WTC11 (cell line): Measurements from ENCODE around the gene ENTR1. TPM values are rescaled to one million over a fixed set of nuclear protein-coding genes. Genes with fewer than 3 reads are reported as not detected.
A peak's percentile ranks its signal among the peaks of the same experiment; 100 is the strongest.

ENCODE experiments used
- ATAC-seq: fragments of 200-7000 bp; cut with Tn5 transposase; 2 replicates; pipeline ENCODE4 v1.10.0; 2021; ENCODE audit warnings: mild to moderate bottlenecking, moderate library complexity
- CTCF ChIA-PET: fragments of 300-600 bp; sonication (Branson Sonifier 250); formaldehyde crosslinking; loops from one replicate; lab custom pipeline; 2021; ENCODE audit warnings: antibody characterized with exemption; lab: Charles Lee
- POLR2A ChIA-PET: fragments of 350-600 bp; sonication (Branson Sonifier 250); formaldehyde crosslinking; loops from one replicate; lab custom pipeline; 2021; ENCODE audit warnings: antibody characterized with exemption; lab: Charles Lee
- DNase-seq: peaks from one replicate; pipeline ENCODE4 v3.0.0; 2021; ENCODE audit warnings: low spot score
- H3K27ac Mint-ChIP-seq: 2 replicates; pipeline ENCODE4 v1.8.0; 2021; ENCODE audit warnings: mixed read lengths
- H3K27me3 Mint-ChIP-seq: 2 replicates; pipeline ENCODE4 v1.8.0; 2021; ENCODE audit warnings: low read depth, mild to moderate bottlenecking, moderate library complexity, mixed read lengths
- H3K36me3 Mint-ChIP-seq: 2 replicates; pipeline ENCODE4 v1.8.0; 2021; ENCODE audit warnings: mixed read lengths
- H3K4me1 Mint-ChIP-seq: 2 replicates; pipeline ENCODE4 v1.8.0; 2022; ENCODE audit warnings: mixed read lengths
- H3K4me3 Mint-ChIP-seq: 2 replicates; pipeline ENCODE4 v1.8.0; 2021; ENCODE audit warnings: mild to moderate bottlenecking, moderate library complexity, mixed read lengths
- H3K9me3 Mint-ChIP-seq: 2 replicates; pipeline ENCODE4 v1.8.0; 2021; ENCODE audit warnings: mixed read lengths
- ATF1 ChIP-seq: sonication (generic); formaldehyde crosslinking; IDR thresholded peaks from 2 replicates; pipeline ENCODE4 v1.8.1; 2023; ENCODE audit warnings: mild to moderate bottlenecking, moderate library complexity, missing genetic modification reagents
- ATF6 ChIP-seq: sonication (generic); formaldehyde crosslinking; IDR thresholded peaks from 2 replicates; pipeline ENCODE4 v1.8.1; 2023; ENCODE audit warnings: mild to moderate bottlenecking, missing genetic modification reagents
- CBFB ChIP-seq: sonication (generic); formaldehyde crosslinking; IDR thresholded peaks from 2 replicates; pipeline ENCODE4 v1.8.1; 2022; ENCODE audit warnings: mild to moderate bottlenecking, low read depth, missing genetic modification reagents
- CDX4 ChIP-seq: fragments of 250-450 bp; sonication (Bioruptor Pico); IDR thresholded peaks from 2 replicates; pipeline ENCODE4 v1.9.0; 2021; ENCODE audit warnings: moderate library complexity, mild to moderate bottlenecking, inconsistent platforms, borderline replicate concordance
- CREB1 ChIP-seq: sonication (generic); formaldehyde crosslinking; IDR thresholded peaks from 2 replicates; pipeline ENCODE4 v1.8.0; 2023; ENCODE audit warnings: mild to moderate bottlenecking, missing genetic modification reagents
- CREM ChIP-seq: sonication (generic); formaldehyde crosslinking; IDR thresholded peaks from 2 replicates; pipeline ENCODE4 v1.8.1; 2022; ENCODE audit warnings: mild to moderate bottlenecking, missing genetic modification reagents, moderate library complexity
- ELF4 ChIP-seq: sonication (generic); formaldehyde crosslinking; IDR thresholded peaks from 2 replicates; pipeline ENCODE4 v1.8.1; 2022; ENCODE audit warnings: low read depth, mild to moderate bottlenecking, moderate library complexity, missing genetic modification reagents
- ERG ChIP-seq: fragments of 250-450 bp; sonication (Bioruptor Pico); IDR thresholded peaks from 2 replicates; pipeline ENCODE4 v1.8.0; 2021; ENCODE audit warnings: mild to moderate bottlenecking
- ETV6 ChIP-seq: sonication (generic); formaldehyde crosslinking; IDR thresholded peaks from 2 replicates; pipeline ENCODE4 v1.8.1; 2022; ENCODE audit warnings: mild to moderate bottlenecking, missing genetic modification reagents
- FOXJ3 ChIP-seq: sonication (generic); formaldehyde crosslinking; IDR thresholded peaks from 2 replicates; pipeline ENCODE4 v1.9.0; 2021; ENCODE audit warnings: missing genetic modification reagents, mild to moderate bottlenecking, borderline replicate concordance
- IRF2 ChIP-seq: sonication (generic); formaldehyde crosslinking; IDR thresholded peaks from 2 replicates; pipeline ENCODE4 v1.8.0; 2022; ENCODE audit warnings: low read depth, missing genetic modification reagents, borderline replicate concordance
- KAT7 ChIP-seq: sonication (generic); formaldehyde crosslinking; IDR thresholded peaks from 2 replicates; pipeline ENCODE4 v1.8.1; 2023; ENCODE audit warnings: missing genetic modification reagents, mild to moderate bottlenecking, borderline replicate concordance
- MXD4 ChIP-seq: fragments of 250-450 bp; sonication (Bioruptor Pico); IDR thresholded peaks from 2 replicates; pipeline ENCODE4 v1.8.0; 2021; ENCODE audit warnings: mild to moderate bottlenecking, moderate library complexity, borderline replicate concordance
- MYBL2 ChIP-seq: sonication (generic); formaldehyde crosslinking; IDR thresholded peaks from 2 replicates; pipeline ENCODE4 v1.8.1; 2023; ENCODE audit warnings: mild to moderate bottlenecking, moderate library complexity, missing genetic modification reagents
- PREB ChIP-seq: sonication (generic); formaldehyde crosslinking; IDR thresholded peaks from 2 replicates; pipeline ENCODE4 v1.8.1; 2022; ENCODE audit warnings: mild to moderate bottlenecking, missing genetic modification reagents, moderate library complexity, borderline replicate concordance
- PRRX2 ChIP-seq: fragments of 250-450 bp; sonication (Bioruptor Pico); IDR thresholded peaks from 2 replicates; pipeline ENCODE4 v1.8.0; 2021; ENCODE audit warnings: mild to moderate bottlenecking
- RELA ChIP-seq: sonication (generic); formaldehyde crosslinking; IDR thresholded peaks from 2 replicates; pipeline ENCODE4 v1.8.1; 2022; ENCODE audit warnings: missing genetic modification reagents, mild to moderate bottlenecking, borderline replicate concordance
- SMAD4 ChIP-seq: sonication (generic); formaldehyde crosslinking; IDR thresholded peaks from 2 replicates; pipeline ENCODE4 v1.8.0; 2022; ENCODE audit warnings: mild to moderate bottlenecking, missing genetic modification reagents
- SOX15 ChIP-seq: fragments of 250-450 bp; sonication (Bioruptor Pico); IDR thresholded peaks from 2 replicates; pipeline ENCODE4 v1.9.0; 2021; ENCODE audit warnings: mild to moderate bottlenecking
- TP53 ChIP-seq: sonication (generic); formaldehyde crosslinking; IDR thresholded peaks from 2 replicates; pipeline ENCODE4 v1.8.1; 2023; ENCODE audit warnings: mild to moderate bottlenecking, missing genetic modification reagents
- ZNF317 ChIP-seq: sonication (generic); formaldehyde crosslinking; IDR thresholded peaks from 2 replicates; pipeline ENCODE4 v1.8.1; 2023; ENCODE audit warnings: low read depth, mild to moderate bottlenecking, moderate library complexity, missing genetic modification reagents, borderline replicate concordance
- ZNF512 ChIP-seq: sonication (generic); formaldehyde crosslinking; IDR thresholded peaks from 2 replicates; pipeline ENCODE4 v1.8.1; 2022; ENCODE audit warnings: missing genetic modification reagents, borderline replicate concordance
- total RNA-seq: library from RNA; stranded (reverse); gene quantifications from 3 replicates; pipeline ENCODE4 v1.2.3, GENCODE V29; 2021

ENTR1 gene
- total RNA-seq, 1 experiment from 2014 or later, result 140 TPM

GRCh38 chr9:136447173-136447778, 36.9 kb upstream of the ENTR1 start:
- ATAC-seq, result no peak
- peaks cover 66% of the 10 kb centered on the region for H3K36me3 Mint-ChIP-seq
- CTCF ChIA-PET, result no interaction called here

GRCh38 chr9:136445799-136446198, 35.4 kb upstream of the ENTR1 start:
- ATAC-seq (no peak), DNase-seq (no peak)
- no peak overlapping the region for H3K4me3 Mint-ChIP-seq
- no peaks in the 10 kb centered on the region for H3K4me1 Mint-ChIP-seq
- ChIA-PET CTCF (interaction anchor here (0.6 to 0.7 kb wide), 2 partner anchors 43 to 79 kb away, joined by 3 read pairs; no protein-coding TSS in a partner anchor), POLR2A (no interaction called here)
- H3K27me3 Mint-ChIP-seq, result no peaks in the 10 kb centered on the region
- peaks cover 60% of the 10 kb centered on the region for H3K36me3 Mint-ChIP-seq
- no peaks in the 10 kb centered on the region for H3K9me3 Mint-ChIP-seq
- H3K27ac Mint-ChIP-seq, result no peak overlapping the region
- no peak for TF ChIP-seq FOXJ3 (CRISPR knock-in tag)
- TF ChIP-seq CREM (CRISPR knock-in tag), result no peak
- no peak for TF ChIP-seq IRF2 (CRISPR knock-in tag)
- TF ChIP-seq MXD4, result no peak
- no peak for TF ChIP-seq CBFB (CRISPR knock-in tag)
- TF ChIP-seq ELF4 (CRISPR knock-in tag), result no peak
- no peak for TF ChIP-seq RELA (CRISPR knock-in tag)
- TF ChIP-seq KAT7 (CRISPR knock-in tag), result no peak
- no peak for TF ChIP-seq ZNF512 (CRISPR knock-in tag)
- TF ChIP-seq SOX15, result no peak
- no peak for TF ChIP-seq ETV6 (CRISPR knock-in tag)
- no peak for TF ChIP-seq MYBL2 (CRISPR knock-in tag)
- no peak for TF ChIP-seq PRRX2 (CRISPR knock-in tag)

More at GRCh38 chr9:136447173-136447778, 36.9 kb upstream of the ENTR1 start:
- TF ChIP-seq TP53 (CRISPR knock-in tag), result no peak
- no peak for TF ChIP-seq CREB1
- no peak for TF ChIP-seq ZNF317 (CRISPR knock-in tag)
- TF ChIP-seq ATF1 (CRISPR knock-in tag), result no peak
- no peak for TF ChIP-seq ERG (CRISPR knock-in tag)
- no peak for TF ChIP-seq PREB (CRISPR knock-in tag)
- TF ChIP-seq ZNF512 (CRISPR knock-in tag), result no peak
- no peak for TF ChIP-seq CDX4 (CRISPR knock-in tag)
- TF ChIP-seq ATF6 (CRISPR knock-in tag), result no peak
- no peak for TF ChIP-seq SMAD4 (CRISPR knock-in tag)
- no peak for DNase-seq
- POLR2A ChIA-PET, result interaction anchor here (0.5 kb wide), 1 partner anchor 30 kb away, joined by 3 read pairs; no protein-coding TSS in a partner anchor
- Mint-ChIP-seq H3K27ac (peak overlapping the region; percentile 30; the same call in 1 of the 2 replicates), H3K27me3 (no peaks in the 10 kb centered on the region), H3K4me1 (no peaks in the 10 kb centered on the region), H3K4me3 (no peak overlapping the region), H3K9me3 (no peaks in the 10 kb centered on the region)
